GM12864 (cell line): ENCODE data around the gene NMS.

Experiments
- DNase-seq: peaks from one replicate; pipeline ENCODE4 v3.0.0-alpha.2; 2011; ENCODE audit warnings: low read depth
- H3K4me3 ChIP-seq: 2 replicates; pipeline ENCODE4 v1.5.1; 2011; ENCODE audit warnings: mild to moderate bottlenecking, low read depth, low read length, control low read depth
- CTCF ChIP-seq: IDR thresholded peaks from 2 replicates; pipeline ENCODE4 v1.5.1; 2011; ENCODE audit warnings: low read depth, mild to moderate bottlenecking, moderate library complexity, low read length, control low read depth, inconsistent platforms; ENCODE audit errors: missing control alignments

Gene NMS

GRCh38 chr2:100483895-100484294 is 13.6 kb downstream of the NMS start:
- no peak for DNase-seq
- no peak for TF ChIP-seq CTCF
- no peak overlapping the region for H3K4me3 ChIP-seq

- no peak for TF ChIP-seq CTCF
- DNase-seq = no peak
- H3K4me3 ChIP-seq = no peak overlapping the region
These were observed 14.1 kb downstream of the NMS start for GRCh38 chr2:100484390-100484789.

- H3K4me3 ChIP-seq = no peak overlapping the region
- TF ChIP-seq CTCF = no peak
- no peak for DNase-seq
These were observed 15.1 kb downstream of the NMS start for GRCh38 chr2:100485396-100485795.

GRCh38 chr2:100494712-100495111 is 24.4 kb downstream of the NMS start:
- DNase-seq = no peak
- H3K4me3 ChIP-seq = no peak overlapping the region
- TF ChIP-seq CTCF = no peak

GRCh38 chr2:100502782-100503181 is 32.5 kb downstream of the NMS start:
- DNase-seq = no peak
- TF ChIP-seq CTCF = no peak
- no peak overlapping the region for H3K4me3 ChIP-seq

GRCh38 chr2:100504542-100504941 is 34.3 kb downstream of the NMS start:
- no peak for TF ChIP-seq CTCF

GRCh38 chr2:100509066-100509465 is 38.8 kb downstream of the NMS start:
- no peak for TF ChIP-seq CTCF
- no peak for DNase-seq
- H3K4me3 ChIP-seq = no peak overlapping the region

More at GRCh38 chr2:100504542-100504941, 34.3 kb downstream of the NMS start:
- DNase-seq = no peak
- no peak overlapping the region for H3K4me3 ChIP-seq
